Measurements from ENCODE around the gene CAMK1D. TPM values are rescaled to one million over a fixed set of nuclear protein-coding genes. Genes with fewer than 3 reads are reported as not detected.

Gene CAMK1D
- polyA plus RNA-seq, 1 of the 3 experiments (the other 2 are of a cell fraction): 4.1 TPM

GRCh38 chr10:12488626-12489025, 139.3 kb downstream of the CAMK1D start:
- H2AFZ ChIP-seq (ENCODE audit: low read depth): no peak overlapping the region
- DNase-seq: no peak
- H3K27ac ChIP-seq (ENCODE audit: low read depth in 2 of 2, low read length in 1 of 2): no peak overlapping the region
- H3K9me2 ChIP-seq: no peaks in the 10 kb centered on the region
- no peak overlapping the region for H3K9ac ChIP-seq
- no peak overlapping the region for H3K4me3 ChIP-seq (ENCODE audit: low read depth in 2 of 2, low read length in 1 of 2)
- H3F3A ChIP-seq (replicated peaks; ENCODE audit: insufficient read depth): no peaks in the 10 kb centered on the region
- no peaks in the 10 kb centered on the region for H3K27me3 ChIP-seq (ENCODE audit: insufficient read depth)
- H3K4me2 ChIP-seq: no peak overlapping the region
- WGBS (ENCODE audit: low lambda C conversion rate): 96% methylated on average over 16 of the region's 16 CpGs
- H3K79me2 ChIP-seq (ENCODE audit: insufficient read depth): no peaks in the 10 kb centered on the region
- ChIA-PET POLR2A (no interaction called here), CTCF (interaction anchor here (0.6 kb wide), 1 partner anchor 500 kb away, joined by 3 read pairs; no protein-coding TSS in a partner anchor)
- H4K20me1 ChIP-seq (ENCODE audit: insufficient read depth): no peaks in the 10 kb centered on the region
- no peaks in the 10 kb centered on the region; a peak in 2 of 4 replicates for H3K4me1 ChIP-seq (ENCODE audit: control insufficient read depth in 1 of 2, insufficient read depth in 2 of 2, low read depth in 1 of 2, low read length in 1 of 2)
- no peaks in the 10 kb centered on the region for H3K36me3 ChIP-seq (replicated peaks in 1 of 2; ENCODE audit: control insufficient read depth in 1 of 2, insufficient read depth in 2 of 2, low read length in 1 of 2)
- TF ChIP-seq, protein P1, sequence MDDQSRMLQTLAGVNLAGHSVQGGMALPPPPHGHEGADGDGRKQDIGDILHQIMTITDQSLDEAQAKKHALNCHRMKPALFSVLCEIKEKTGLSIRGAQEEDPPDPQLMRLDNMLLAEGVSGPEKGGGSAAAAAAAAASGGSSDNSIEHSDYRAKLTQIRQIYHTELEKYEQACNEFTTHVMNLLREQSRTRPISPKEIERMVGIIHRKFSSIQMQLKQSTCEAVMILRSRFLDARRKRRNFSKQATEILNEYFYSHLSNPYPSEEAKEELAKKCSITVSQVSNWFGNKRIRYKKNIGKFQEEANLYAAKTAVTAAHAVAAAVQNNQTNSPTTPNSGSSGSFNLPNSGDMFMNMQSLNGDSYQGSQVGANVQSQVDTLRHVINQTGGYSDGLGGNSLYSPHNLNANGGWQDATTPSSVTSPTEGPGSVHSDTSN (IDR thresholded peaks at IDR 0.05): no peak
- TF ChIP-seq CHD2 (IDR thresholded peaks at IDR 0.05; ENCODE audit: low read length, partially characterized antibody) (no peak), NFIC (IDR thresholded peaks at IDR 0.05; ENCODE audit: borderline replicate concordance) (no peak), ELF1 (IDR thresholded peaks at IDR 0.05) (no peak), FOXJ3 (CRISPR knock-in tag; IDR thresholded peaks at IDR 0.05) (no peak), RFX5 (IDR thresholded peaks at IDR 0.05; ENCODE audit: low read length) (no peak), JUND (IDR thresholded peaks at IDR 0.05) (no peak), POLR2AphosphoS5 (IDR thresholded peaks at IDR 0.05; ENCODE audit: low read depth, low read length) (no peak), YY1 (IDR thresholded peaks at IDR 0.05; ENCODE audit: low read depth) (no peak), FOSL2 (IDR thresholded peaks at IDR 0.05; ENCODE audit: borderline replicate concordance, low read depth) (no peak), TCF12 (IDR thresholded peaks at IDR 0.05) (no peak), RCOR1 (IDR thresholded peaks at IDR 0.05; ENCODE audit: low read length) (no peak)
- TF ChIP-seq, protein P2, sequence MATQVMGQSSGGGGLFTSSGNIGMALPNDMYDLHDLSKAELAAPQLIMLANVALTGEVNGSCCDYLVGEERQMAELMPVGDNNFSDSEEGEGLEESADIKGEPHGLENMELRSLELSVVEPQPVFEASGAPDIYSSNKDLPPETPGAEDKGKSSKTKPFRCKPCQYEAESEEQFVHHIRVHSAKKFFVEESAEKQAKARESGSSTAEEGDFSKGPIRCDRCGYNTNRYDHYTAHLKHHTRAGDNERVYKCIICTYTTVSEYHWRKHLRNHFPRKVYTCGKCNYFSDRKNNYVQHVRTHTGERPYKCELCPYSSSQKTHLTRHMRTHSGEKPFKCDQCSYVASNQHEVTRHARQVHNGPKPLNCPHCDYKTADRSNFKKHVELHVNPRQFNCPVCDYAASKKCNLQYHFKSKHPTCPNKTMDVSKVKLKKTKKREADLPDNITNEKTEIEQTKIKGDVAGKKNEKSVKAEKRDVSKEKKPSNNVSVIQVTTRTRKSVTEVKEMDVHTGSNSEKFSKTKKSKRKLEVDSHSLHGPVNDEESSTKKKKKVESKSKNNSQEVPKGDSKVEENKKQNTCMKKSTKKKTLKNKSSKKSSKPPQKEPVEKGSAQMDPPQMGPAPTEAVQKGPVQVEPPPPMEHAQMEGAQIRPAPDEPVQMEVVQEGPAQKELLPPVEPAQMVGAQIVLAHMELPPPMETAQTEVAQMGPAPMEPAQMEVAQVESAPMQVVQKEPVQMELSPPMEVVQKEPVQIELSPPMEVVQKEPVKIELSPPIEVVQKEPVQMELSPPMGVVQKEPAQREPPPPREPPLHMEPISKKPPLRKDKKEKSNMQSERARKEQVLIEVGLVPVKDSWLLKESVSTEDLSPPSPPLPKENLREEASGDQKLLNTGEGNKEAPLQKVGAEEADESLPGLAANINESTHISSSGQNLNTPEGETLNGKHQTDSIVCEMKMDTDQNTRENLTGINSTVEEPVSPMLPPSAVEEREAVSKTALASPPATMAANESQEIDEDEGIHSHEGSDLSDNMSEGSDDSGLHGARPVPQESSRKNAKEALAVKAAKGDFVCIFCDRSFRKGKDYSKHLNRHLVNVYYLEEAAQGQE (IDR thresholded peaks at IDR 0.05; ENCODE audit: low read depth, low read length): no peak
- TF ChIP-seq, protein P3, sequence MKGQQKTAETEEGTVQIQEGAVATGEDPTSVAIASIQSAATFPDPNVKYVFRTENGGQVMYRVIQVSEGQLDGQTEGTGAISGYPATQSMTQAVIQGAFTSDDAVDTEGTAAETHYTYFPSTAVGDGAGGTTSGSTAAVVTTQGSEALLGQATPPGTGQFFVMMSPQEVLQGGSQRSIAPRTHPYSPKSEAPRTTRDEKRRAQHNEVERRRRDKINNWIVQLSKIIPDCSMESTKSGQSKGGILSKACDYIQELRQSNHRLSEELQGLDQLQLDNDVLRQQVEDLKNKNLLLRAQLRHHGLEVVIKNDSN (IDR thresholded peaks at IDR 0.05; ENCODE audit: borderline replicate concordance, low read depth): no peak
- no peaks in the 10 kb centered on the region for H3K9me3 ChIP-seq

DNA sequence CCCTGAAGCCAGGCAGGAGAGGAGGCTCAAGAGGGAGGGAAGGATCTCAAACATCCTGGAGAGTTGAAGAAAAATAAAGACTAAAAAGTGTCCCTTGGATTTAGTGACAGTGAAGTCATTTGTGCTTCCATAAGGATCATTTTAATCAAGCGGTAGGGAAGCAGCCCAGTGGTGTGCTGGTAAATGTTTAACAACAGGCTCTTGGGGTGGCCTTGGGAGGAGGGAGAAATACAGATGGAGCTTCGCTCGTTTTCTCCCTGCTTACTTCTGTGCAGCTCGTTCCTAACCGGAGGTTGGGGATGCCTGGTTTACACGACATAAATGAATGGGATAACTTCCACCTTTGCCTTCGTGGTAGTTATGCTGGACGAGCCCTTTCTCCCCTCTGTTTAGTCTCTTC, 140.0 kb downstream of the CAMK1D start:
- H4K20me1 ChIP-seq (ENCODE audit: insufficient read depth): no peaks in the 10 kb centered on the region
- H3K9me2 ChIP-seq: no peaks in the 10 kb centered on the region
- H3K27me3 ChIP-seq (ENCODE audit: insufficient read depth): no peaks in the 10 kb centered on the region
- H3K9me3 ChIP-seq: no peaks in the 10 kb centered on the region
- H3F3A ChIP-seq (replicated peaks; ENCODE audit: insufficient read depth): no peaks in the 10 kb centered on the region
- CTCF ChIA-PET: no interaction called here
- H3K9ac ChIP-seq: no peak overlapping the region
- POLR2A ChIA-PET: no interaction called here
- H3K27ac ChIP-seq (ENCODE audit: low read depth in 2 of 2, low read length in 1 of 2): no peak overlapping the region
- no peaks in the 10 kb centered on the region for H3K36me3 ChIP-seq (replicated peaks in 1 of 2; ENCODE audit: control insufficient read depth in 1 of 2, insufficient read depth in 2 of 2, low read length in 1 of 2)
- no peaks in the 10 kb centered on the region; a peak in 2 of 4 replicates for H3K4me1 ChIP-seq (ENCODE audit: control insufficient read depth in 1 of 2, insufficient read depth in 2 of 2, low read depth in 1 of 2, low read length in 1 of 2)
- no peak for DNase-seq
- no peaks in the 10 kb centered on the region for H3K79me2 ChIP-seq (ENCODE audit: insufficient read depth)
- H2AFZ ChIP-seq (ENCODE audit: low read depth): no peak overlapping the region
- no peak overlapping the region for H3K4me2 ChIP-seq
- no peak overlapping the region for H3K4me3 ChIP-seq (ENCODE audit: low read depth in 2 of 2, low read length in 1 of 2)
- WGBS (ENCODE audit: low lambda C conversion rate): 85% methylated on average over 8 of the region's 8 CpGs
- TF ChIP-seq MXI1 (IDR thresholded peaks at IDR 0.05; ENCODE audit: low read depth, low read length) (no peak), TAF1 (IDR thresholded peaks at IDR 0.05; ENCODE audit: borderline replicate concordance, low read depth, low read length) (no peak), GATA2 (CRISPR knock-in tag; IDR thresholded peaks at IDR 0.05) (no peak), CHD2 (IDR thresholded peaks at IDR 0.05; ENCODE audit: low read length, partially characterized antibody) (no peak), TCF12 (IDR thresholded peaks at IDR 0.05) (no peak), EZH2phosphoT487 (IDR thresholded peaks at IDR 0.05; ENCODE audit: borderline replicate concordance, low read depth) (no peak), RFX5 (IDR thresholded peaks at IDR 0.05; ENCODE audit: low read length) (no peak), RXRA (IDR thresholded peaks at IDR 0.05; ENCODE audit: borderline replicate concordance, low read depth) (no peak), USF2 (IDR thresholded peaks at IDR 0.05; ENCODE audit: borderline replicate concordance, low read depth, low read length) (no peak), POLR2AphosphoS5 (IDR thresholded peaks at IDR 0.05; ENCODE audit: low read depth, low read length) (no peak), YY1 (IDR thresholded peaks at IDR 0.05; ENCODE audit: low read depth) (no peak), RCOR1 (IDR thresholded peaks at IDR 0.05; ENCODE audit: low read length) (no peak)
- TF ChIP-seq, protein P4, sequence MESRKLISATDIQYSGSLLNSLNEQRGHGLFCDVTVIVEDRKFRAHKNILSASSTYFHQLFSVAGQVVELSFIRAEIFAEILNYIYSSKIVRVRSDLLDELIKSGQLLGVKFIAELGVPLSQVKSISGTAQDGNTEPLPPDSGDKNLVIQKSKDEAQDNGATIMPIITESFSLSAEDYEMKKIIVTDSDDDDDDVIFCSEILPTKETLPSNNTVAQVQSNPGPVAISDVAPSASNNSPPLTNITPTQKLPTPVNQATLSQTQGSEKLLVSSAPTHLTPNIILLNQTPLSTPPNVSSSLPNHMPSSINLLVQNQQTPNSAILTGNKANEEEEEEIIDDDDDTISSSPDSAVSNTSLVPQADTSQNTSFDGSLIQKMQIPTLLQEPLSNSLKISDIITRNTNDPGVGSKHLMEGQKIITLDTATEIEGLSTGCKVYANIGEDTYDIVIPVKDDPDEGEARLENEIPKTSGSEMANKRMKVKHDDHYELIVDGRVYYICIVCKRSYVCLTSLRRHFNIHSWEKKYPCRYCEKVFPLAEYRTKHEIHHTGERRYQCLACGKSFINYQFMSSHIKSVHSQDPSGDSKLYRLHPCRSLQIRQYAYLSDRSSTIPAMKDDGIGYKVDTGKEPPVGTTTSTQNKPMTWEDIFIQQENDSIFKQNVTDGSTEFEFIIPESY (IDR thresholded peaks at IDR 0.05; ENCODE audit: borderline replicate concordance, low read depth): no peak

Measured in SK-N-SH (cell line).